Measurements from ENCODE around the gene RXRB.
"Not testable (repeated sequence)": the region's sequence is repeated elsewhere in the genome, so short reads cannot be mapped to it uniquely, and the experiment has no call there.

RXRB gene

GRCh38 chr6:33200219-33201146, at the start of gene RXRB, which contains the start of gene SLC39A7:
Gene RXRB, minus strand, starts transcription at chr6:33200665. Its CDS starts 189 bp downstream, at chr6:33200476.
Gene SLC39A7, plus strand, starts transcription at chr6:33200867. Its CDS starts 379 bp downstream, at chr6:33201246.
- DNase-seq (ENCODE audit: low read depth) = peak; percentile 99

GRCh38 chr6:33249732-33250630, 49.5 kb upstream of the RXRB start:
- DNase-seq (ENCODE audit: low read depth) = no peak

- peak; percentile 93 for DNase-seq (ENCODE audit: low read depth)
Measured at GRCh38 chr6:33248932-33249731, 48.7 kb upstream of the RXRB start.

GRCh38 chr6:33248643-33248931, 48.1 kb upstream of the RXRB start:
- no peak for DNase-seq (ENCODE audit: low read depth)

GRCh38 chr6:33247977-33248642, 47.6 kb upstream of the RXRB start:
- DNase-seq (ENCODE audit: low read depth) = peak; percentile 86

GRCh38 chr6:33243476-33243875, 43.0 kb upstream of the RXRB start:
- DNase-seq (ENCODE audit: low read depth) = no peak

GRCh38 chr6:33241968-33242367, 41.5 kb upstream of the RXRB start:
- DNase-seq (ENCODE audit: low read depth) = no peak

GRCh38 chr6:33237741-33238140, 37.3 kb upstream of the RXRB start:
- no peak for DNase-seq (ENCODE audit: low read depth)

GRCh38 chr6:33236852-33237251, 36.4 kb upstream of the RXRB start:
- DNase-seq (ENCODE audit: low read depth) = no peak

GRCh38 chr6:33236328-33236727, 35.9 kb upstream of the RXRB start:
- no peak for DNase-seq (ENCODE audit: low read depth)

- DNase-seq (ENCODE audit: low read depth) = no peak
Measured at GRCh38 chr6:33235221-33235634, 34.8 kb upstream of the RXRB start.

GRCh38 chr6:33226503-33227120, 26.1 kb upstream of the RXRB start:
- DNase-seq (ENCODE audit: low read depth) = not testable (repeated sequence)

GRCh38 chr6:33217681-33218080, 17.2 kb upstream of the RXRB start:
- no peak for DNase-seq (ENCODE audit: low read depth)

GRCh38 chr6:33217246-33217645, 16.8 kb upstream of the RXRB start:
- DNase-seq (ENCODE audit: low read depth) = no peak

GRCh38 chr6:33216117-33216649, 15.7 kb upstream of the RXRB start:
- DNase-seq (ENCODE audit: low read depth) = no peak

- no peak for DNase-seq (ENCODE audit: low read depth)
Measured at GRCh38 chr6:33215271-33216116, 15.0 kb upstream of the RXRB start.

- DNase-seq (ENCODE audit: low read depth) = no peak
Measured at GRCh38 chr6:33213989-33214335, 13.5 kb upstream of the RXRB start.

GRCh38 chr6:33213166-33213988, 12.9 kb upstream of the RXRB start:
- DNase-seq (ENCODE audit: low read depth) = no peak

- DNase-seq (ENCODE audit: low read depth) = no peak
Measured at GRCh38 chr6:33212857-33213165, 12.3 kb upstream of the RXRB start.

Measured in stimulated activated CD8-positive, alpha-beta memory T cell treated with anti-CD3 and anti-CD28 coated beads, Interleukin-4, amount 100 ng/mL, for 24 hours (primary cell).